Medulla oblongata (tissue), 1 donor: ENCODE measurements around the gene BRIP1.
"Not testable (repeated sequence)": the region's sequence is repeated elsewhere in the genome, so short reads cannot be mapped to it uniquely, and the experiment has no call there.

Experiments
- DNase-seq: peaks from one replicate; pipeline ENCODE4 v3.0.0-alpha.2; 2015; ENCODE audit errors: extremely low spot score

Gene BRIP1

DNA sequence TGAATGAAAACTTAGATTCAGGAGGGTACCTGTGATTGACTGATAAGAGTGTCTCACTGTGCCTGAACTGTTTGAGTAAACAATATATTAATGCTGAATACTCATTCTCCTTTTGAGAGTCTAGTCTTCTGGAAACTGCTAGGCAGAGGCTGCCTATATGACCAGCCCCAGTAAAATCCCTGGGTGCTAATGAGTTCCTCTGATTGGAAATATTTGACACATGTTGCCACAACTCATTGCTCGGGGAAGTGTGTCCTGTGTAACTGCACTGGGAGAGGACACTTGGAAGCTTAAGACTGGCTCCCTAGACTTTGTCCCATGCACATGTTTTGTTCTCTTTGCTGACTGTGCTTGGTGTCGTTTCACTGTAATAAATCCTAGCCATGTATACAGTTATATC lies 163.6 kb downstream of the BRIP1 start:
- DNase-seq, result no peak

- no peak for DNase-seq
Observed at GRCh38 chr17:61699032-61699431, 164.3 kb downstream of the BRIP1 start.

GRCh38 chr17:61698244-61698643 lies 165.1 kb downstream of the BRIP1 start:
- no peak for DNase-seq

GRCh38 chr17:61695779-61696337 lies 167.5 kb downstream of the BRIP1 start:
- no peak for DNase-seq

DNA sequence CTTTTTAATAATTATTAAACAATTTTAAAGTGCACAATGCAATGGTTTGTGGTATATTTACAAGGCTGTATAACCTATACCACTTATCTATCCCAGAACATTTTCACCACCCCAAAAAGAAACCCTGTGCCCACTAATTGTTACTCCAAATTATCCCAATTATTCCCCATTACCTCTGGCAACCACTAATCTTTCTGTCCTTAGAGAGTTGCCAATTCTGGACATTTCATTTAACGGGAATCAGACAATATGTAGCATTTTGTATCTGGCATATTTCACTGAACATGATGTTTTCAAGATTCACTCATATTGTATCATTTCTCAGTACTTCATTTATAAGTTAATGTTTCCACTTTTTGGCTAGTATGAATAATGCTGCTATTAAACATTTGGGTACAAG lies 169.2 kb downstream of the BRIP1 start:
- DNase-seq, result no peak

DNA sequence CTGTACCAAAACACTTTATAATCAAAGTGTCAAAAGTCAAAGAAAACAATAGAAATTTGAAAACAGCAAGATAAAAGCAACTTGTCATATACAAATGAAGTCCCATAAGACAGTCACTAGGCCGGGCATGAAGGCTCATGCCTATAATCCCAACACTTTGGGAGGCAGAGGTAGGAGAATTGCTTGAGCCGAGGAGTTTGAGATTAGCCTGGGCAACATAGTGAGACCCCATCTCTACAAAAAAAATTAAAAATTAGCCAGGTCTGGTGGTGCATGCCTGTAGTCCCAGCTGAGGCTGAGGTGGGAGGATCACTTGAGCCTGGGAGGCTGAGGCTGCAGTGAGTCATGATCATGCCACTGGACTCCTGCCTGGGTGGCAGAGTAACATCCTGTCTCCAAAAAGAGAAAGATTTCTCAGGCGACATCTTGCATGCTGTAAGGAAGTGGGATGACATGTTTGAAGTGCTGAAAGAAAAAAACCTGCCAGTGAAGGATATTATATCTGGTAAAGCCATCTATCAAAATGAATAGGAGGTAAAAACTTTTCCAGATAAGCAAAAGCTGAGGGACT lies 173.6 kb downstream of the BRIP1 start:
- DNase-seq, result no peak

DNA sequence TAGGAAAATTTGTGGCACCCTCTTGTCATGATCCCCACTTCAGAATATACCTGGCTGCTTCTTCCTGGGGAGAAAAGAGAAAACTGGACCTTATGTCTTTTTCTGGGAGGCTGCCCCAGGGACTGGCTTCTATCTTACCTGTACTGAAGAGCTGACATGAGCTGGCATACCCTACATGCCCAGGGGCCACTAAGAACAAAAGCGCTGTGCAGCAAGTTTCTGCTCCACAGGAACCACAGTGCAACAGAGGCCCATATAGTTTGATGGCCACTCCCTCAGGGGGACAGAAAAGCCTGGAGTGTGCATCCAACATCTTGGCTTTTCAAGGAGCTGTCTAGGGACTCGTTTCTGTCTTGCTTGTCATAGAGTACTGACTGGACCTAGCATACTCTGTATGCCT lies 175.6 kb downstream of the BRIP1 start:
- no peak for DNase-seq

GRCh38 chr17:61686113-61686512 lies 177.2 kb downstream of the BRIP1 start:
- DNase-seq, result no peak

DNA sequence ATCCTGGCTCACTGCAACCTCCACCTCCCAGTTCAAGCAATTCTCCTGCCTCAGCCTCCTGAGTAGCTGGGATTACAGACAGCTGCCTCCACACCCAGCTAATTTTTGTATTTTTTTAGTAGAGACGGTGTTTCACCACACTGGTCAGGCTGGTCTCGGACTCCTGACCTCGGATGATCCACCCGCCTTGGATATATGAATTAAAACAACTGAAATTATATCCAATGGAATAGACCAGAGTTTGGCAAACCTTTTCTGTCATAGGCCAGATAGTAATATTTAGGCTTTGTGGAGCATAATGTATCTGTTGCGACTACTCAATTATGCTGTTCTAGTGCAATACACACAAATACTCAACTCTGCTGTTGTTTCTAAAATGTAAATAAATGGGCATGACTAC lies 178.5 kb downstream of the BRIP1 start:
- no peak for DNase-seq

GRCh38 chr17:61684172-61684571 lies 179.2 kb downstream of the BRIP1 start:
- DNase-seq, result no peak

DNA sequence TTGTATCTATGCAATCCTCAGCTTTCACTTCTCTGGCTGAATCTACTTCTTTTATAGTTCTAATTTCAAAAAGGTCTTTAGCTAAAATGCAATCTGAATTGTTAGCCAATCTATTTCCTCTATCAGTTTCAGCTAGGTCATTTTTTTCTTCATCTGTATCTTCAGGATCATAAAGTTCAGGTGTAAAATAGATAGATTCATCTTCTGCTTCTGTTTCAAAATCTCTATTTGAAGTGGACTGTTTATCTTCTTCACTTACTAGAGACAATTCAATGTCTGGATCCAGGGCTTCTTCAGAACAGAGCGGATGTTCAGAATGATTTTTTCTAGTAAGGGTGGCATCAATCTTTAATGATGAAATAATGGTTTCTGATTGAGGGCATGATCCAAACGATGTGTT lies 179.9 kb downstream of the BRIP1 start:
- DNase-seq, result no peak

DNA sequence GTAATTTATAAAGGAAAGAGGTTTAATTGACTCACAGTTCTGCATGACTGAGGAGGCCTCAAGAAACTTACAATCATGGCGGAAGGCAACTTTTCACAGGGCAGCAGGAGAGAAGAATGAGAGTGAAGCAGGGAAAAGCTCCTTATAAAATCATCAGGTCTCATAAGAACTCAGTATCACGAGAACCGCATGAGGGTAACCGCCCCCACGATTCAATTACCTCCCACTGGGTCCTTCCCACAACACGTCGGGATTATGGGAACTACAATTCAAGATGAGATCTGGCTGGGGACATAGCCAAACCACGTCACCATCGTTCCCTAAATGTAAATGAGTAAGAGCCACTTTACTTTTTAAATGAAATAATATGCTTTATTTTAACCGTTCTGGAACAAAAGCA lies 182.4 kb downstream of the BRIP1 start:
- no peak for DNase-seq

- DNase-seq, result no peak
Observed at GRCh38 chr17:61678339-61678738, 185.0 kb downstream of the BRIP1 start.

DNA sequence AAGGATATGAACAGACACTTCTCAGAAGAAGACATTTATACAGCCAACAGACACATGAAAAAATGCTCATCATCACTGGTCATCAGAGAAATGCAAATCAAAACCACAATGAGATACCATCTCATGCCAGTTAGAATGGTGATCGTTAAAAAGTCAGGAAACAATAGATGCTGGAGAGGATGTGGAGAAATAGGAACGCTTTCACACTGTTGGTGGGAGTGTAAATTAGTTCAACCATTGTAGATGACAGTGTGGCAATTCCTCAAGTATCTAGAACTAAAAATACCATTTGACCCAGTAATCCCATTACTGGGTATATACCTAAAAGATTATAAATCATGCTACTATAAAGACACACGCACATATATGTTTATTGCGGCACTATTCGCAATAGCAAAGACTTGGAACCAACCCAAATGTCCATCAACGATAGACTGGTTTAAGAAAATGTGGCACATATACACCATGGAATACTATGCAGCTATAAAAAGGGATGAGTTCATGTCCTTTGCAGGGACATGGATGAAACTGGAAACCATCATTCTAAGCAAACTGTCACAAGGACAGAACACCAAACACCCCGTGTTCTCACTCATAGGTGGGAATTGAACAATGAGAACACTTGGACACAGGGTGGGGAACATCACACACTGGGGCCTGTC lies 186.0 kb downstream of the BRIP1 start:
- not testable (repeated sequence) for DNase-seq

GRCh38 chr17:61676522-61676921 lies 186.8 kb downstream of the BRIP1 start:
- not testable (repeated sequence) for DNase-seq

DNA sequence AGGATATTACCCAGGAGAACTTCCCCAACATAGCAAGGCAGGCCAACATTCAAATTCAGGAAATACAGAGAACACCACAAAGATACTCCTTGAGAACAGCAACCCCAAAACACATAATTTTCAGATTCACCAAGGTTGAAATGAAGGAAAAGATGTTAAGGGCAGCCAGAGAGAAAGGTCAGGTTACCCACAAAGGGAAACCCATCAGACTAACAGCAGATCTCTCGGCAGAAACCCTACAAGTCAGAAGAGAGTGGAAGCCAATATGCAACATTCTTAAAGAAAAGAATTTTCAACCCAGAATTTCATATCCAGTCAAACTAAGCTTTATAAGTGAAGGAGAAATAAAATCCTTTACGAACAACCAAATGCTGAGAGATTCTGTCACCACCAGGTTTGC lies 188.7 kb downstream of the BRIP1 start:
- DNase-seq, result not testable (repeated sequence)

DNA sequence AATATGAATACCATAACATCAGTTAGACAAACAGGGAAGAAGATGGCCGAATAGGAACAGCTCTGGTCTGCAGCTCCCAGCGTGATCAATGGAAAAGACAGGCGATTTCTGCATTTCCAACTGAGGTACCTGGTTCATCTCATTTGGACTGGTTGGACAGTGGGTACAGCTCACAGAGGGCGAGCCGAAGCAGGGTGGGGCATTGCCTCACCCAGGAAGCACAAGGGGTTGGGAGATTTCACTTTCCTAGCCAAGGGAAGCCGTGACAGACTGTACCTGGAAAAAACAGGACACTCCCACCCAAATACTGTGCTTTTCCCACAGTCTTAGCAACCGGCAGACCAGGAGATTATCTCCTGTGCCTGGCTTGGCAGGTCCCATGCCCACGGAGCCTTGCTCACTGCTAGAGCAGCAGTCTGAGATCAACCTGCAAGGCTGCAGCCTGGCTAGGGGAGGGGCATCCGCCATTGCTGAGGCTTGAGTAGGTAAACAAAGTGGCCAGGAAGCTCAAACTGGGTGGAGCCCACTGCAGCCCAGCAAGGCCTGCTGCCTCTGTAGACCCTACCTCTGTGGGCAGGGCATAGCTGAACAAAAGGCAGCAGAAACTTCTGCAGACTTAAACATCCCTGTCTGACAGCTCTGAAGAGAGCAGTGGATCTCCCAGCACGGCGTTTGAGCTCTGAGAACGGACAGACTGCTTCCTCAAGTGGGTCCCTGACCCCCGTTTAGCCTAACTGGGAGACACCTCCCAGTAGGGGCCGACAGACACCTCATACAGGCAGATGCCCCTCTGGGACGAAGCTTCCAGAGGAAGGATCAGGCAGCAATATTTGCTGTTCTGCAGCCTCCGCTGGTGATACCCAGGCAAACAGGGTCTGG lies 190.1 kb downstream of the BRIP1 start:
- not testable (repeated sequence) for DNase-seq

DNA sequence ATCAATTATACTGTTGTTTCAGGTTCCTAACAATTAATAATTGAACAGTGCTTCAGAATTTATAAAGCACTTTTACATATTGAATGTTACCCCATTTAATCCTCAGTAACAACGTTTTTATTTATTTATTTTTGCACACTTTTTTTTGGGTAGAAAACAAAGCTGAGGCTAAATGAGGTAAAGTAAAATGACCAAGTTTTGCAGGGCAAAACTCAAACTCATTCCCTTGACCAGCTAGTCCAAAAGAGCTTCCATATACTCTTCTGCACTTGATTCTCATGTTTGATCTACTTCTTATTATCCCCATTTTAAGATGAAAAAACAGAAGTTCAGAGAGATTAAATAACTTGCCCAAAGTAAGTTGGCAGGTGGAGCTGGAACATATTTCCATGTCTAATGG lies 191.2 kb downstream of the BRIP1 start:
- DNase-seq, result no peak

GRCh38 chr17:61670691-61671090 lies 192.6 kb downstream of the BRIP1 start:
- no peak for DNase-seq

- DNase-seq, result no peak
Observed at GRCh38 chr17:61669522-61669921, 193.8 kb downstream of the BRIP1 start.

DNA sequence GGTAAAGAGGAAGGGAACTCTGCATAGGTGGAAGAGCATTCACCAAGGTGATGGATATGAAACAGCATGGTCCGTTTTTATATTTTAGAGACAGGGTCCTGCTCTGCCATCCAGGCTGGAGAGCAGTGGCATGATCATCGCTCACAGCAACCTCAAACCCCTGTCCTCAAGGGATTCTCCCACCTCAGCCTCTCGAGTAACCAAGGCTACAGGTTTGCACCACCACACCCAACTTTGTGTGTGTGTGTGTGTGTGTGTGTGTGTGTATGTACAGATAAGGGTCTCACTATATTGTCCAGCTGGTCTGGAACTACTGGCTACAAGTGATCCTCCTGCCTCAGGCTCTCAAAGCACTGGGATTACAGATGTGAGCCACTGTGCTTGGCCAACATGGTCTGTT lies 194.8 kb downstream of the BRIP1 start:
- DNase-seq, result no peak

DNA sequence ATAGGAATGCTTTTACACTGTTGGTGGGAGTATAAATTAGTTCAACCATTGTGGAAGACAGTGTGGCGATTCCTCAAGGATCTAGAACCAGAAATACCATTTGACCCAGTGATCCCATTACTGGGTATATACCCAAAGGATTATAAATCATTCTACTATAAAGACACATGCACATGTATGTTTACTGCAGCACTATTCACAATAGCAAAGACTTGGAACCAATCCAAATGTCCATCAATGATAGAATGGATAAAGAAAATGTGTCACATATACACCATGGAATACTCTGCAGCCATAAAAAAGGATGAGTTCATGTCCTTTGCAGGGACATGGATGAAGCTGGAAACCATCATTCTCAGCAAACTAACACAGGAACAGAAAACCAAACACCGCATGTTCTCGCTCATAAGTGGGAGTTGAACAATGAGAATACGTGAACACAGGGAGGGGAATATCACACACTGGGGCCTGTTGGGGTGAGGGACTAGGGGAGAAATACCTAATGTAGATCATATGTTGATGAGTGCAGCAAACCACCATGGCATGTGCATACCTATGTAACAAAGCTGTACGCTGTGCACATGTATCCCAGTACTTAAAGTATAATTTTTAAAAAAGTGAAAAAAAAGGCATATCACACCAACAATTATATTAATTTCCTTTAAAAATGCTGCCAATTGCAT lies 196.8 kb downstream of the BRIP1 start:
- not testable (repeated sequence) for DNase-seq
